Measurements from ENCODE around the gene YJEFN3.

YJEFN3 gene

DNA sequence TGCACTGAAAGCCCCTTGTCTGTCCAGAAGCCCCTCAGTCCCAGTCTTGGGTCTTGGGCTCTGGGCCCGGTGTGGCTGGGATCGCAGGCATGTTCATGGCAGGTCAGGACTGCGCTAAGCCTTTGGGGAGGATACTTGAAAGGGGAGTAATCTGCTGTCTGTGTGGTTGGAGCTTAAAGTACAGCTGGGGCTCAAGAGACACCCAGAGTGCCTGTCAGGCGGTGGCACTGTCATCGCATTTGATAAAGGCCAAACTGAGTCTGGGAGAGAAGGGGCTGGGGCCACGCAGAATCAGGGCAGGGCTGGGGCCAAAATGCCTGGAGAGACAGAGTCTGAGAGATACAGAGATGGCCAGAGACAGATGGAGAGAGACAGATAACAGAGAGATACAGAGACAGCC lies 5.1 kb downstream of the YJEFN3 start:
- H3K4me3 ChIP-seq (ENCODE audit: low read depth, low read length), result no peak overlapping the region
- TF ChIP-seq, protein P1, sequence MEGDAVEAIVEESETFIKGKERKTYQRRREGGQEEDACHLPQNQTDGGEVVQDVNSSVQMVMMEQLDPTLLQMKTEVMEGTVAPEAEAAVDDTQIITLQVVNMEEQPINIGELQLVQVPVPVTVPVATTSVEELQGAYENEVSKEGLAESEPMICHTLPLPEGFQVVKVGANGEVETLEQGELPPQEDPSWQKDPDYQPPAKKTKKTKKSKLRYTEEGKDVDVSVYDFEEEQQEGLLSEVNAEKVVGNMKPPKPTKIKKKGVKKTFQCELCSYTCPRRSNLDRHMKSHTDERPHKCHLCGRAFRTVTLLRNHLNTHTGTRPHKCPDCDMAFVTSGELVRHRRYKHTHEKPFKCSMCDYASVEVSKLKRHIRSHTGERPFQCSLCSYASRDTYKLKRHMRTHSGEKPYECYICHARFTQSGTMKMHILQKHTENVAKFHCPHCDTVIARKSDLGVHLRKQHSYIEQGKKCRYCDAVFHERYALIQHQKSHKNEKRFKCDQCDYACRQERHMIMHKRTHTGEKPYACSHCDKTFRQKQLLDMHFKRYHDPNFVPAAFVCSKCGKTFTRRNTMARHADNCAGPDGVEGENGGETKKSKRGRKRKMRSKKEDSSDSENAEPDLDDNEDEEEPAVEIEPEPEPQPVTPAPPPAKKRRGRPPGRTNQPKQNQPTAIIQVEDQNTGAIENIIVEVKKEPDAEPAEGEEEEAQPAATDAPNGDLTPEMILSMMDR (IDR thresholded peaks at IDR 0.05; ENCODE audit: low read depth, low read length), result no peak

DNA sequence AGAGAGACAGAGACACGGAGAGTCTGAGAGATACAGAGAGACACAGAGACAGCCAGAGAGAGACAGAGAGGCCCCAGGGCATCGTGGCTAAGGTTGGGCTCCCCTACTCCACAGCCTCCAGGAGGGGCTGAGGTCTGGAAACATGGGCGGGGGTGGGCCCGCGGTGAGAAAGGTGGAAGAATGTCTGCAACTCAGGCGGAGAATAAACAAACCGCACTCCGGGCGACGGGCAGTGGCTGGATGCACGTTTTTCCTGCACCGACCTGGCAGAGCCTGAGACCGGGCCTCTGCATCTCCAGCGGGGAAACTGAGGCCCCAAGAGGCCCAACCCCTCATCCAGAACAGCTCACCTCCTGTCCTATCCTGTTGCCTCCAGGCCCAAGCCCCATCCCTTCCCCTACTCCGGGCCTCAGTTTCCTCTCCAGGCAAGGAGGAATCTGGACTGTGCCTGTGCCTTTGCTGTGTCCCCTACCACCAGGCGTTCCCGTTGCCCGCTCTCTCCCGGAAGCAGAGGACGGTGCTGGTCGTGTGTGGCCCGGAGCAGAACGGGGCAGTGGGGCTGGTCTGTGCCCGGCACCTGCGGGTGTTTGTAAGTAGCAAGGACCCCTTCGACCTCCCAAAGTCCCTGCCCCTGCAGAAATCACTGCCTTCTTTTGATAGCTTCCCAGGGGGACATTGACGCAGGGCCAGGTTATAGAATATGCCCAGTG lies 6.0 kb downstream of the YJEFN3 start:
- TF ChIP-seq, protein P1 (IDR thresholded peaks at IDR 0.05; ENCODE audit: low read depth, low read length), result no peak
- no peak overlapping the region for H3K4me3 ChIP-seq (ENCODE audit: low read depth, low read length)

DNA sequence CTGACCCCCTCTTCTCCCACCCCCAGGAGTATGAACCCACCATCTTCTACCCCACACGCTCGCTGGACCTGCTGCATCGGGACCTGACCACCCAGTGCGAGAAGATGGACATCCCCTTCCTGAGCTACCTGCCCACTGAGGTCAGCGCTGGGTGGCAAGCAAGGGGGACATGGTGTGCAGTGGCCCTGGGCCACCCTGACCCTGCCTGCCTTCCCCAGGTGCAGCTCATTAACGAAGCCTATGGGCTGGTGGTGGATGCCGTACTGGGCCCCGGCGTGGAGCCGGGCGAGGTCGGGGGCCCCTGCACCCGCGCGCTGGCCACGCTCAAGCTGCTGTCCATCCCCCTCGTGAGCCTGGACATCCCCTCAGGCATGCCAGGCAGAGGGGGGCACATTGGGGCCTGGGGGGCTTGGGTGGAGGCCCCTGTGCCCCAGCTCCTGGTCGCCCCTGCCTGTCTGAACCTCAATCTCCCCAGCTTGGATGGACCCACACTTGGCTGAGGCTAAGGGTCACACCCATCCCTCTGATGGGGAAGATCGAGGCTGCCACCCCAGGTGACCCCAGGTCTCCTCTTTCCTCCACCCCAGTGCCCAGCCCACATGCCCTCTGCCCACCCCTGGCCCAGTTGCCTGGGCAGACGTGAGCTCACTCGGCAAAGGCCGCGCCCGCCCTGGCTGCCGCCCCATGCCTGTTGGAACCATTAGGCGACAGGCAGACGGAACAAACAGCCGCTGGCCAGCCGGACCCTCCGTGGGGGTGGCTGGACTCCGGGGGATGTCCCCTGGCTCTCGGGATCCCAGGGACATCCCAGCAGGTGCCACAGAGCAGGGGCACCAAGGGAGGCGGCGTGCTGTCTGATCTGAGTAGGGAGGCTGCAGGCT lies 6.8 kb downstream of the YJEFN3 start:
- TF ChIP-seq, protein P1 (IDR thresholded peaks at IDR 0.05; ENCODE audit: low read depth, low read length), result no peak
- no peak overlapping the region for H3K4me3 ChIP-seq (ENCODE audit: low read depth, low read length)

DNA sequence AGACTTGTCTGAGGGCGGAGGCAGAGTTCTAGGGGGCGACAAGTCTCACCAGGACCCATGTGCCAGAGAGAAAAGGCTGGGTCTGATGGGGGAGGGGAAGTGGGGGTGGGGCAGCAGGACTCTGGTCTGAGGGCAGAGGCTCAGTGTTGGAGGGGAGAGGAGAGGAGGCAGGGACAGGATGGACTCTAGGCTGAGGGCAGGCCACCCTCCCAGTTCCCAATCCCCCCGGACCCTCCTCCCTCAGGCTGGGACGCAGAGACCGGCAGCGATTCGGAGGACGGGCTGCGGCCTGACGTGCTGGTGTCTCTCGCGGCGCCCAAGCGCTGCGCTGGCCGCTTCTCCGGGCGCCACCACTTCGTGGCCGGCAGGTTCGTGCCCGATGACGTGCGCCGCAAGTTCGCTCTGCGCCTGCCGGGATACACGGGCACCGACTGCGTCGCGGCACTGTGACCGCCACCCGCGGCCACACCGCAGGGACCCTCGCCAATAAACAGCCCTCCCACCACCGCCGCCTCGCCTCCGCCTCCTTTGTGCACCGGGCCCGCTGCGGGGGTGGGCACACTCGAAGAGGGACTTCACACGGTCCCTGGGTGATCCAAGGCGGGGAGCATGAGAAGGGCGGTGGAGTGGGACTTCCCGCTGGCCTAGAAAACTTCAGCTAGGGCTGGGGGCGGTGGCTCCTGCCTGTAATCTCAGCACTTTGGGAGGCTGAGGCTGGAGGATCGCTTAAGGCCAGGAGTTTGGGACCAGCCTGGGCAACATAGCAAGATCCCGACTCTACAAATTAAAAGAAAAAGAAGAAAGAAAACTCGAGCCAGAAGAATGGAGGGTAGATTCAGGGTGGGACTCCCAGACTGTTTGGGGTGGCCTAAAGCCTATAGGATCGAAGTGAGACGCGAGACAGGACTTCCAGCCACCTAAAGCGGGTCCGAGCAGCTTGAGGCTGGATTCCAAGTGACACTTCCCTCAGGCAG lies 8.7 kb downstream of the YJEFN3 start:
- H3K4me3 ChIP-seq (ENCODE audit: low read depth, low read length), result no peak overlapping the region
- TF ChIP-seq, protein P1 (IDR thresholded peaks at IDR 0.05; ENCODE audit: low read depth, low read length), result no peak

DNA sequence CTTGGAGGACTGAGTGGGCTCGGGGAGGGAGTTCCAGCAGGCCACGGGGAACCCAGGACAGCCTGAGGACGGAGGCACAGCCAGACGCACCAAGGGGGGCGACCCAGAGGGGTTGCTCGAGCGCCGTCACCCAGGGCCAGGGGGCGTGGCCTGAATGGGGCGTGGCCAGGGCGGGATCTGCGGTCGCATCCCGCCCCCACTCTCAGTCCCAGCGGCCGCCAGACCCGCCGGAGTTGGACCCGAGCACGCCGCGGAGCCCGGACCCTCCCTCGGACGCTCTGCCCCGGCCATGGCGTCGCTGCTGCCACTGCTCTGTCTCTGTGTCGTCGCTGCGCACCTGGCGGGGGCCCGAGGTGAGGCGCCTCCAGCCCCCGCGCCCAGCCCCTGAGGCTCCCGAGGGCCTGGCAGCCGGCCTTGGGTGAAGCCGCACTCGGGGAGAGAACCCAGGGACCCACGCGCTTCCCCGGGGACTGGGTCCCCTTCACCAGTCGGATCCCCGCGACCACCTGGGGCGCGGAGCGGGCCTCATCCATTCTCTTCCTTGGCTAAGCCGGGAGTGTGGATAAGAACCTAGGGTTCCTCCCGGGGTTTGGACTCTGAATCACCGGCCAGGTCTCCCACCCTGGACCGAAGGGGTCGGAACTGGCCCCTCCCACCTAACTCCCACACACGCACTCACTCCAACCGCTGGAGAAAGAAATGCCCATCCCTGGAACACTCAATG lies 9.5 kb downstream of the YJEFN3 start, which contains the start of gene CILP2:
TSS of gene CILP2 (plus strand) at position 205 of the 724 bp plus-strand sequence. CDS start at position 290, 85 bp downstream.
- H3K4me3 ChIP-seq (ENCODE audit: low read depth, low read length), result no peak within 1 kb of the TSS

DNA sequence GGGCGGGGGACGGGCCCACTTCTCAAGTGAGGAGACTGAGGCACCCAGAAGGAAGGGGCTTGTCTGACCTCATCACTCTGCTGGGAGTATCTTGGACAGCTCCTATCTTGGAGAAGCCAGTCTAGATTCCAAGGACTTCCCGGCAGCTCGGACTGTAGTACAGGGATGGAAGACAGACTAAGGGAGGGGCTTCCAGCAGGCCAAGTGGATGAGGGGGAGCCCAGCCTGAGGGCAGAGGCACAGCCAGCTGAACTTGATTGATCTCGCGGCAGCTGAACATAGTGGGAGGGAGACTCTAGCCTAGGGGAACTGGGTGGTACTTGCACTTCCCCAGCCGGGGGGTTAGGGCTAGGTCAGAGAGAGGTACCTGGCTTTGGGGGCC lies 10.1 kb downstream of the YJEFN3 start:
- no peak overlapping the region for H3K4me3 ChIP-seq (ENCODE audit: low read depth, low read length)
- TF ChIP-seq, protein P1 (IDR thresholded peaks at IDR 0.05; ENCODE audit: low read depth, low read length), result no peak

More for the DNA sequence above, 9.5 kb downstream of the YJEFN3 start, which contains the start of gene CILP2:
- TF ChIP-seq, protein P1 (IDR thresholded peaks at IDR 0.05; ENCODE audit: low read depth, low read length), result no peak
